PC-3 (cell line): ENCODE results near the gene PLXNA4. TPM values are rescaled to one million over a fixed set of nuclear protein-coding genes. Genes with fewer than 3 reads are reported as not detected.

Source experiments
- ATAC-seq: fragments of 200-7000 bp; cut with Tn5 transposase; 2 replicates; pipeline ENCODE4 v1.9.1; 2020; ENCODE audit warnings: mild to moderate bottlenecking, moderate library complexity
- BruUV-seq: library from RNA; stranded (reverse); fragments of 400-500 nt; replicated peaks from 2 replicates; lab custom pipeline; 2021; lab: Mats Ljungman, UMichigan
- CTCF ChIA-PET: fragments of 300-600 bp; sonication (Branson Sonifier 250); formaldehyde crosslinking; loops from one replicate; lab custom pipeline; 2022; ENCODE audit warnings: antibody characterized with exemption; lab: Charles Lee
- POLR2A ChIA-PET: fragments of 300-600 bp; sonication (Branson Sonifier 250); formaldehyde crosslinking; loops from one replicate; lab custom pipeline; 2022; ENCODE audit warnings: antibody characterized with exemption; ENCODE audit not compliant: unreplicated experiment; lab: Charles Lee
- DNase-seq: peaks from one replicate; pipeline ENCODE4 v3.0.0-alpha.2; 2015
- H2AFZ ChIP-seq: fragments of 300-600 bp; sonication (generic); 2 replicates; pipeline ENCODE4 v1.6.0; 2016; ENCODE audit warnings: antibody characterized with exemption, low read length
- H3F3A ChIP-seq: fragments of 300-600 bp; sonication (generic); one replicate; pipeline ENCODE4 v1.6.0; 2017; ENCODE audit warnings: antibody characterized with exemption, low read length, control low read depth, mild to moderate bottlenecking; ENCODE audit not compliant: unreplicated experiment
- H3K27ac ChIP-seq: fragments of 300-600 bp; sonication (generic); 2 replicates; pipeline ENCODE4 v1.5.1; 2016; ENCODE audit warnings: mild to moderate bottlenecking, low read length
- H3K27me3 ChIP-seq: fragments of 300-600 bp; sonication (generic); 2 replicates; pipeline ENCODE4 v1.6.1; 2016; ENCODE audit warnings: low read length, mixed read lengths
- H3K36me3 ChIP-seq: fragments of 300-600 bp; sonication (generic); 2 replicates; pipeline ENCODE4 v1.6.1; 2016; ENCODE audit warnings: low read depth, mixed run types, low read length, mixed read lengths
- H3K4me1 ChIP-seq: fragments of 300-600 bp; sonication (generic); 2 replicates; pipeline ENCODE4 v1.5.1; 2016; ENCODE audit warnings: low read length; ENCODE audit not compliant: insufficient read depth
- H3K4me2 ChIP-seq: fragments of 300-600 bp; sonication (generic); 2 replicates; pipeline ENCODE4 v1.6.0; 2016; ENCODE audit warnings: low read length
- H3K4me3 ChIP-seq: fragments of 300-600 bp; sonication (generic); 2 replicates; pipeline ENCODE4 v1.5.1; 2016; ENCODE audit warnings: mild to moderate bottlenecking, low read length, mixed read lengths
- H3K79me2 ChIP-seq: fragments of 300-600 bp; sonication (generic); 2 replicates; pipeline ENCODE4 v1.6.1; 2017; ENCODE audit warnings: low read length, mixed read lengths
- H3K9ac ChIP-seq: fragments of 300-600 bp; sonication (generic); 2 replicates; pipeline ENCODE4 v1.6.0; 2016; ENCODE audit warnings: mild to moderate bottlenecking, low read length
- H3K9me2 ChIP-seq: fragments of 300-600 bp; sonication (generic); replicated peaks from 2 replicates; pipeline ENCODE4 v1.6.1; 2016; ENCODE audit warnings: mixed run types, low read length, mixed read lengths
- H3K9me3 ChIP-seq: fragments of 300-600 bp; sonication (generic); 2 replicates; pipeline ENCODE4 v1.6.1; 2016; ENCODE audit warnings: low read length, mixed read lengths
- H4K20me1 ChIP-seq: fragments of 300-600 bp; sonication (generic); 2 replicates; pipeline ENCODE4 v1.6.1; 2016; ENCODE audit warnings: low read length, mixed read lengths
- EZH2 ChIP-seq: fragments of 300-600 bp; sonication (generic); IDR thresholded peaks from one replicate; pipeline ENCODE4 v1.6.1; 2017; ENCODE audit warnings: antibody characterized with exemption, mild to moderate bottlenecking, low read length; ENCODE audit not compliant: unreplicated experiment
- EZH2phosphoT487 ChIP-seq: fragments of 300-600 bp; sonication (generic); IDR thresholded peaks from 2 replicates; pipeline ENCODE4 v1.6.1; 2018; ENCODE audit warnings: mild to moderate bottlenecking, antibody characterized with exemption, low read length, borderline replicate concordance
- intact Hi-C: fragments of 100-400 bp; cut with micrococcal nuclease; formaldehyde crosslinking; loops from 2 replicates; pipeline ENCODE4 v1.9.0; 2023
- total RNA-seq: library from RNA; depleted of rRNA; stranded (reverse); fragments of >200 nt; gene quantifications from 2 replicates; pipeline ENCODE4 v1.2.3, GENCODE V29; 2014
- TF ChIP-seq, protein P1 (sequence below): fragments of 300-600 bp; sonication (generic); conservative IDR thresholded peaks from 2 replicates; pipeline ENCODE4 v1.5.1; 2017; ENCODE audit warnings: antibody characterized with exemption, low read depth, mild to moderate bottlenecking, low read length

PLXNA4 gene
- total RNA-seq, 1 experiment from 2014 or later, result 1.2 TPM

DNA sequence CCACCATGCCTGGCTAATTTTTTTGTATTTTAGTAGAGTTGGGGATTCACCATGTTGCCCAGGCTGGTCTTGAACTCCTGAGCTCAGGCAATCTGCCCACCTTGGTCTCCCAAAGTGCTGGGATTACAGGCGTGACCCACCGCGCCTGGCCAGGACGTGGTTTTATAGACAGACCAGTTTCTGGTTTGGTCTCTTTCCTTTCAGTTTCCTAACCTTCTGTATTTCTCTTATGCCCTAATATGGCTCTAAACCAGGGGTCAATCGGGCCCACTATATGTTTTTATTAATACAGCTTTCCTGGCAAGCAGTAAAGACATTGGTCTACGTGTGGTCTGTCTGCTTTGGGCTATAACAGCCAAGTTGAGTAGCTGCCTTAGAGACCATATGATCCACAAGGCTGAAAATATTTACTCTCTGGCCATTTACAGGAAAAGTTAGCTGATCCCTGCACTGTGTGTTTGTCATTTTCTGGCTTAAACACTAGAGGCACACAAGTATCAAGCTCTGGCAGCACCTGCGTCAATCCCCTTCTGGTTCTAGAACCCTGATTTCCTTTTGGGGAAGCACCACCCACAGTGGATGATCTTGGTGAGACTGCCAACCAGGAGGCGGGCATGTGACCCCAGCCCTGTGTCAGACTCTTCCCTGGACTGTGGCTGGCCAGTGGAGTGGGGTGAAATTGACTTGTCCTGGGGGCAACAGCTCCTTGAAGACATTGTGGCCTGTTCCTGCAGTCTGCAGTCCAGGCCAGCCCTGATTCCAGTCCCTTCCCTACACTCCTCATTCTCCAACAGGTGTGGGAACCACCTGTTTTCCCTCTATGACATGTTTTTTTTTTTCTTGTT is 497.2 kb downstream of the PLXNA4 start:
- ChIA-PET CTCF (no interaction called here), POLR2A (no interaction called here)
- no peaks in the 10 kb centered on the region for H4K20me1 ChIP-seq
- H3K4me3 ChIP-seq, result no peak overlapping the region
- TF ChIP-seq, protein P1, sequence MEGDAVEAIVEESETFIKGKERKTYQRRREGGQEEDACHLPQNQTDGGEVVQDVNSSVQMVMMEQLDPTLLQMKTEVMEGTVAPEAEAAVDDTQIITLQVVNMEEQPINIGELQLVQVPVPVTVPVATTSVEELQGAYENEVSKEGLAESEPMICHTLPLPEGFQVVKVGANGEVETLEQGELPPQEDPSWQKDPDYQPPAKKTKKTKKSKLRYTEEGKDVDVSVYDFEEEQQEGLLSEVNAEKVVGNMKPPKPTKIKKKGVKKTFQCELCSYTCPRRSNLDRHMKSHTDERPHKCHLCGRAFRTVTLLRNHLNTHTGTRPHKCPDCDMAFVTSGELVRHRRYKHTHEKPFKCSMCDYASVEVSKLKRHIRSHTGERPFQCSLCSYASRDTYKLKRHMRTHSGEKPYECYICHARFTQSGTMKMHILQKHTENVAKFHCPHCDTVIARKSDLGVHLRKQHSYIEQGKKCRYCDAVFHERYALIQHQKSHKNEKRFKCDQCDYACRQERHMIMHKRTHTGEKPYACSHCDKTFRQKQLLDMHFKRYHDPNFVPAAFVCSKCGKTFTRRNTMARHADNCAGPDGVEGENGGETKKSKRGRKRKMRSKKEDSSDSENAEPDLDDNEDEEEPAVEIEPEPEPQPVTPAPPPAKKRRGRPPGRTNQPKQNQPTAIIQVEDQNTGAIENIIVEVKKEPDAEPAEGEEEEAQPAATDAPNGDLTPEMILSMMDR, result no peak; the same call in 1 of the 2 replicates
- TF ChIP-seq EZH2phosphoT487 (no peak), EZH2 (no peak)
- no peaks in the 10 kb centered on the region for H3K79me2 ChIP-seq
- no TSS peak for BruUV-seq
- no peaks in the 10 kb centered on the region for H3K4me1 ChIP-seq
- no peak overlapping the region for H3K4me2 ChIP-seq
- H3F3A ChIP-seq, result no peaks in the 10 kb centered on the region
- no peak overlapping the region for H2AFZ ChIP-seq
- H3K9me3 ChIP-seq, result no peaks in the 10 kb centered on the region
- no peak overlapping the region for H3K9ac ChIP-seq
- no peak overlapping the region for H3K27ac ChIP-seq
- peaks cover 7% of the 10 kb centered on the region; the same call in 1 of the 2 replicates for H3K27me3 ChIP-seq
- ATAC-seq, result no peak
- H3K36me3 ChIP-seq, result no peaks in the 10 kb centered on the region
- no peaks in the 10 kb centered on the region for H3K9me2 ChIP-seq
- intact Hi-C loops, result no loop called here
- DNase-seq, result no peak

DNA sequence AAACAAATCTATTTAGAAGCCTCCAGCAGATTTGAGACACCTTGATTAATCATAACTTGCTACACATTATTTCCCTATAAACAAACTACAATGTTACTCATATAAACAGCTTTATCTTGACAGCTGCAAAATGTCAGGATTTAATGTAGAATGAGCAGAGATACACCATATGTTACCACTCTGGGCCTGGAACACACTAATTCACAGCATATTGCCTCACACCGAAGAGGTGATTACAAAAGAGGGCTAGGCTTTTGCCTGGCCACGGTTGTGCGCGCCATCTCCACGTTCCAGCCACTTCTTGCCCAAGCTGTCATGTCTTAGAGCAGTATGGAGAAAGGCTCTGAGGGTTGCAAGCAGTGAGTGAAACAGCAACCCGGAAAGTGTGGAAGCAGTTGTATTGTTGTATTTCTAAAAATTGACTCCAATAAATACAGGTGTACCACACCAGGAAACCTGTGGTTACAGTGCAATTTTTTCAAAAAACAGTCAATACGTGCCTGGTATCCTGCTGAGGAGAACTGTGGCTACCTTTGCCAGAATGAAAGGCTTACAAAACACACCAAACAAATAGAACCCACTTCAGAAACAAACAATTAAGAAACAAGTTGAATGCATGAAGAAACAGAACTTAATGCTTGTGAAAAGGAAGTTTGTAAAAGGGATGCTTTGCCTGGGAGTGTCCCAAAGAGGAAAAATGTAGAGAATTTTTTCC is 498.1 kb downstream of the PLXNA4 start:
- DNase-seq (no peak), ATAC-seq (no peak)
- H3K79me2 ChIP-seq, result no peaks in the 10 kb centered on the region
- H3K27me3 ChIP-seq, result peaks cover 7% of the 10 kb centered on the region; the same call in 1 of the 2 replicates
- TF ChIP-seq, protein P1, result no peak
- TF ChIP-seq EZH2 (no peak), EZH2phosphoT487 (no peak)
- BruUV-seq, result no TSS peak
- no peak overlapping the region for H3K4me2 ChIP-seq
- no peaks in the 10 kb centered on the region for H3F3A ChIP-seq
- H3K4me1 ChIP-seq, result no peaks in the 10 kb centered on the region
- intact Hi-C loops, result no loop called here
- no peaks in the 10 kb centered on the region for H3K9me3 ChIP-seq
- CTCF ChIA-PET, result no interaction called here
- POLR2A ChIA-PET, result no interaction called here
- no peak overlapping the region for H3K9ac ChIP-seq
- no peaks in the 10 kb centered on the region for H3K9me2 ChIP-seq
- H2AFZ ChIP-seq, result no peak overlapping the region
- no peak overlapping the region for H3K27ac ChIP-seq
- H3K4me3 ChIP-seq, result no peak overlapping the region
- no peaks in the 10 kb centered on the region for H4K20me1 ChIP-seq
- H3K36me3 ChIP-seq, result no peaks in the 10 kb centered on the region
